HG03139 (cell line): Measurements from ENCODE around the gene OCEL1.

Source experiments
- ATAC-seq: cut with Tn5 transposase; IDR thresholded peaks from one replicate; pipeline ENCODE4 v1.9.1; 2021; ENCODE audit not compliant: unreplicated experiment

OCEL1 gene

DNA sequence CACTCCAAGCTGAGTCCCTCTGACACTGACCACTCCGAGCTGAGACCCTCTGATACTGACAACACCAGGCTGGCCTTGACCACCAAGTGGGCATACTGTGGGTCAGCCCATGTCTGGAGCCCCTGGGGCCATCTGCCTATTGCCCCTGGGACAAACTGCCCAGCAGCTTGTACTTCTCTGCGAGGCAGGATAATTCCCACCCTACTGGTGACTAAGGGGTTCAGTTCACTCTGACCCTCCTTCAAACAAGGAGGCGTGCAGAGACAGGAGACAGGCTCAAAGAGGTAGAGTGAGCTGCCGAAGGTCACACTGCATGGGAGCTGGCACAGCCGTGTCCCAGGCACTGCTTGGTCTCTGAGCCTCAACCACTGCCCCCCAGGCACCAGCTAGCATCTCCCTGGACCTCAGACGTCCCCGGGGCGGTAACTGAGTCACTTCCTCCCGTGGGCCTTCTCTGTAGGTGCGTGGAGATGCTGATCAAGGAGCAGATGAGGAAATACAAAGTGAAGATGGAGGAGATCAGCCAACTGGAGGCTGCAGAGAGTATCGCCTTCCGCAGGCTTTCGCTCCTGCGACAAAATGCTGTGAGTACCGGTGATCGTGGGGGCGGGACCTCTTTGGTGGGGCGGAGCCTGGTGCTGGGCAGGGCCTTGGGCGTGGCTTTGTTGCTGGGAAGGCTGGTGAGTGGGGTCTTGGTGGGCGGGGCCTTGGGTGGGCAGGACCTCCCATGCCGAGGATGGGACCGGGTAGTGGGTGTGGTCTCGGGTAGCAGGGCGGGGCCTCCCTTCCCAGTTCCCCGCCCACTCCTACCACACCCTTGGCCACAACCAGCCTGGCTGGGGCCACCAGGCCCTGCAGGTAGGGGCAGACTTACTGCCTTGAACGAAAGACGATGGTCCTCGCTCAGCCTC is 16.6 kb upstream of the OCEL1 start:
- no peak for ATAC-seq

DNA sequence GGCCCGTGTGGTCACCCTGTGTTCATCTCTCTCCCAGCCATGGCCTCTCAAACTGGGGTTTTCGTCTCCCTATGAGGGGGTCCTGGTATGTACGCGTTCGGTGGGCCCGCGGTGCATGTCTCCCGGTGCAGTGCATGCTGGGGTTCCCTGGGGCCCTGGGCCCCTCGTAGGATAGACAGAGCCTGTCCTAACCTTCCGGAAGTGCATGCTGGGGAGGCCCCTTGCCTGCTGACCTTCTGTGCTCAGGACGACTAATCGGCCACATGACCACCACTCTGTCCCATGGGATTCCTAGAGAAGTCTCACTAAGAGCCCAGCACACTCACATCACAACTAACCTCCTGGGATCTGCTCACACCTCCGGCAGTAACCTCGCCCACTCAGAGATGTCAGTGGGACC is 15.7 kb upstream of the OCEL1 start:
- ATAC-seq, result no peak

GRCh38 chr19:17211547-17212446 is 14.2 kb upstream of the OCEL1 start:
- ATAC-seq, result no peak

GRCh38 chr19:17213334-17213733 is 12.7 kb upstream of the OCEL1 start:
- ATAC-seq, result no peak

DNA sequence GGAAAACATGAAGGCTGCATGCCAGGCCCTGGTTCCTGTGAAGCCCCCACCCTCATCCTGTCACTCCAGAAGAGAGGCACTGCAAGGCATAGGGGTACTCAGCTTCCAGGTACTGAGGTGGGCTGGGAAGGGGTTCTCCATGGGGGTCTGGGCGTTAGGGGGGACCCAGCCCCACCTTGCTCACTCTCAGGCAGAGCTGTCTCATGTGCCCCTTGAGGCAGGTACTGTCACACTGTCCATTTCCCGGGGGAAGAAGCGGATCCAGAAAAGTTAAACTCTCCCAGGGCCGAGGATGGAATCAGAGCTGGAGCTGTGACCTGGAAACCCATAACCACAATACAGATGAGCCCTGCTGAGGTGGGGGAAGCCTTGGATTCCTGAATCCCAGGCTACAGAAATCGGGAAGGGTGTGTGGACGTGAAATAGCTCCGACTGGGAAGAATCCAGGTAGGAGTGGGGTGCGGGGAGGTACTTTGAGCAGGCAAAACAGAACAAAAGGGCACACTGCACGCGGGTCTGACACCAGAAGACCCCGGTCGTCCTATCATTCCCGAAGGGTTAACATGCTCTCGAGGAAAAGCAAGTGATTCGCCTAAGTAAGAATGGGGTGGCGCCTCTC is 11.4 kb upstream of the OCEL1 start:
- no peak for ATAC-seq

GRCh38 chr19:17215127-17215971 is 10.7 kb upstream of the OCEL1 start, which contains the start of gene USE1:
Gene USE1, plus strand, starts transcription at chr19:17215357. Its CDS starts 49 bp downstream, at chr19:17215406.
- ATAC-seq, result peak; percentile 79

GRCh38 chr19:17216058-17216670 is 9.9 kb upstream of the OCEL1 start:
- no peak for ATAC-seq

DNA sequence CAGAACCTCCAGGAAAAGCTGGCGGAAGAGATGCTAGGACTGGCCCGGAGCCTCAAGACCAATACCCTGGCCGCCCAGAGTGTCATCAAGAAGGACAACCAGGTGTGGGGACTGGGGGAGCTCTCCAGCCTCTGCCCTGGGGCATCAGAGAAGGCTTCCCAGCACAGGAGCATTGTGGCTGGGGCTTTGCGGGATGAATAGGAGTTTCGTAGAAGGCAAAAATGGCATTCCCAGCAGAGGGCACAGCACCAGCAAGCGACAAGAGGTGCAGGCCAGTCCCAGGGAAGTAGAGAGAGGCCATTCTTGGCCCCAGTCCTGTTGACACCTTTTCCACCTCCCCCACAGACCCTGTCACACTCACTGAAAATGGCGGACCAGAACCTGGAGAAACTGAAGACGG is 6.7 kb upstream of the OCEL1 start:
- no peak for ATAC-seq

DNA sequence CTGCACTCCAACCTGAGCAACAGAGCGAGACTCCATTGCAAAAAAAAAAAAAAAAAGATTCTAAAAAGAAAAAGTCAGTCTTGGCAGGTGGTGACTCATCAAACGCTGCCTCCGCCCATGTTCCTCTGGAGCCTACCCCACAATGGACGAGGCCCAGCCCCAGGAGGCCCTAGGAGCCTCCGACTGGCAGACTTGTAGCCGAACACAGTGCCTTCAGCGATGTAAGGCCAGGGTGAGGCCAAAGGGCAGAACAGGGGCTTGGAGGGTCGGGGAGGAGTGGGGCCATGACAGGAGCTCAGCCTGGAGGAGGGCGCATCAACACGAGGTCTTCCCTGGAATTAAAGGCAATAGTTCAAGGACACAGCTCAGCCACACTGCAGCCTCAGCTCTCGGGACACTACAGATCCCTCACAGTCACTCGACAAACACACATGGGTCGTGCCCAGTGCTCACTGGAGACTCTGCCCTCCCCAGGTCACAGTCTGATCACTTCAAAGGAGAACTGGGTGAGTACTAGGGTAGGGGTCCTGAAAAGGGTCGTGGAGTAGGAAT is 5.7 kb upstream of the OCEL1 start:
- no peak for ATAC-seq

DNA sequence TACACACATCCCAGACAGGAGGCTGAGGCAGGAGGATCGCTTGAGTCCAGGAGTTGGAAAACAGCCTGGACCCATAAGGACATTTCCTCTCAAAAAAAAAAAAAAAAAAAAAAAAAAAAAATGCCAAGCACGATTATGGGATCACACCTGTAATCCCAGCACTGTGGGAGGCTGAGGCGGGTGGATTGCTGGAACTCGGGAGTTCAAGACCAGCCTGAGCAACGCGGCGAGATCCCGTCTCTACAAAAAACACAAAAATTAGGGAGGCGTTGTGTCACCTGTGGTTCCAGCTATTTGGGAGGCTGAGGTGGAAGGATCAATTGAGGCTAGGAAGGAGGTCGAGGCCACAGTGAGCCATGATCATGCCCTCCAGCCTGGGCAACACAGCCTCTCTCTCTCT is 973 bp upstream of the OCEL1 start:
- ATAC-seq, result no peak

DNA sequence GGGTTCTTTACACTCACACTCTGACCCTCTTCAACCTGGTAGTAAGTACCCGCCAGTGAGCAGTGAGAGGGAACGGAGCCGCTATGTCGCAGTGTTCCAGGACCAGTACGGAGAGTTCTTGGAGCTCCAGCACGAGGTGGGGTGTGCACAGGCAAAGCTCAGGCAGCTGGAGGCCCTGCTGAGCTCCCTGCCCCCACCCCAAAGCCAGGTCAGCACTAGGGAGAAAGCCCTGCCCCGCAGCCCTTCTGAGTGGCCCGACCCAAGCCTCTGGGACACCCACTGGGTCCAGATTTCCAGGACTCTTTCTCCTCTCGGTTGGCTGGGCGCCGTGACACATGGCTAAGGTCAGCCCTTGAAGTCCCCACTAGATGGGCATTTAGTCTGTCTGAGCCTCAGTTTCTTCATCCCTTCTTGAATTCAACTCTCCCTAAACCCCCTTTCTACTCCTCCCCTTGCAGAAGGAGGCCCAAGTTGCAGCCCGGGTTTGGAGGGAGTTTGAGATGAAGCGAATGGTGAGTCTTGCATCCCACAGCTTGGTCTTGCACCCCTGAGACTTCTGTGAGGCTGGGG is 1.9 kb downstream of the OCEL1 start:
- ATAC-seq, result no peak

GRCh38 chr19:17229890-17230289 is 3.9 kb downstream of the OCEL1 start:
- no peak for ATAC-seq

GRCh38 chr19:17232258-17232657 is 6.2 kb downstream of the OCEL1 start:
- ATAC-seq, result no peak

DNA sequence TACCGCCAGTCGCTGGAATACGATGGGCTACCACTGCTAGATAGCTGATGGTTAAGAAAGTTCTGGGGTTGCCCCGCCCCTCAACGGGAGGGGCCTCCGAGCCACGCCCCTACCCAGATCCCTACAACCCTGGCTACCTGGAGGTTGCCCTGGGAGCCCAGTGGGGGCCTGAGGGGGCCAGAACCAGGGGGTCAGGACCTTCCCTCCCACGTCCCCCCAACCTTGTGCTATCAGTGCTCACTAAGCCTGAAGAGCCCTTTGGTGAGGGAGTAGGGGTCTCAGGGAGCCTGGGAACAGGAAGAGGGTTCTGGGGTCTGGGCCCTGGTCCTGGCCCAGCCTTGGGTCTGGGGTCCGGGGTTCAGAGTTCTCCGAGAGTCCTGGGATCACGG is 8.9 kb downstream of the OCEL1 start:
- no peak for ATAC-seq

DNA sequence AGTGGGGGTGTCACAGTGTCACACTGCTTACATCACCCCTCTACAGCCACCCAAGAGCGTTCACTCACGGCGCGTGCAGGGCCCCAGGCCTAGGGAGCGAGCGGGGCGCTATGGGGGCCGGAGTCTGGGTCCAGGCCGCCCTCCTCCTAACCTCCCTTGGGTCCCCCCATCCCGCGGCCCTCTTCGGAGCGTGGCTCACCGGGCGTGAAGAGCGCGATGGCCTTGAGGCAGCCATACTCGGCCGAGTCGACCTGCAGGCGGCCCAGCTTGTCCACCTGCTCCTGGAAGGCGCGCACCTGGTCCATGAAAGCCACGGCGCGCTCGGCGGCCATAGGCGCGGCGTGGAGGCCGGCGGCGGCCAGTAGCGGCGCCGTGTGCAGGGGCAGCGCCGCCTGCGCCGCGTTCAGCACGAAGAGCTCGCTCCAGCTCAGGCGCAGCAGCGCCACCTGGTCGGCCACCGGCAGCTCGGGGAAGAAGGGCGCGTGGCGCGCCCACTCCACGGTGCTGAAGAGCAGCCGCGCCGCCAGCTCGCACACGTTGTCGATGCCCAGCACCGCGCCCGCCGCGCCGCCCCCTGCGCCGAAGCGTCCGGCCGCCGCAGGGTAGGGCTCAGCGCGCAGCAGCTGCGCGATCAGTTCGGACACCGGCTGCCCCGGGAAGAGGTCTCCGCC is 9.4 kb downstream of the OCEL1 start:
- ATAC-seq, result no peak

GRCh38 chr19:17235971-17236777 is 10.1 kb downstream of the OCEL1 start:
- no peak for ATAC-seq

GRCh38 chr19:17236811-17237543 is 11.0 kb downstream of the OCEL1 start:
- ATAC-seq, result no peak
